Endothelial cell (in vitro differentiated cells): ENCODE measurements around the gene CTNNA2. TPM values are rescaled to one million over a fixed set of nuclear protein-coding genes. Genes with fewer than 3 reads are reported as not detected.

Experiments used
- DNase-seq: peaks from one replicate; pipeline ENCODE4 v3.0.0; 2021; ENCODE audit warnings: low spot score
- H3K27ac Mint-ChIP-seq: one replicate; pipeline ENCODE4 v1.8.0; 2021; ENCODE audit warnings: mixed read lengths, inconsistent platforms; ENCODE audit not compliant: unreplicated experiment
- H3K27me3 Mint-ChIP-seq: one replicate; pipeline ENCODE4 v1.8.0; 2021; ENCODE audit warnings: mild to moderate bottlenecking, moderate library complexity, mixed read lengths, inconsistent platforms; ENCODE audit not compliant: unreplicated experiment
- H3K36me3 Mint-ChIP-seq: one replicate; pipeline ENCODE4 v1.8.0; 2021; ENCODE audit warnings: mild to moderate bottlenecking, low read depth, mixed read lengths, inconsistent platforms; ENCODE audit not compliant: unreplicated experiment
- H3K4me1 Mint-ChIP-seq: one replicate; pipeline ENCODE4 v1.8.0; 2021; ENCODE audit warnings: mild to moderate bottlenecking, mixed read lengths, inconsistent platforms; ENCODE audit not compliant: unreplicated experiment
- H3K4me3 Mint-ChIP-seq: one replicate; pipeline ENCODE4 v1.8.0; 2021; ENCODE audit warnings: mild to moderate bottlenecking, mixed read lengths, inconsistent platforms; ENCODE audit not compliant: unreplicated experiment
- H3K9me3 Mint-ChIP-seq: one replicate; pipeline ENCODE4 v1.8.0; 2021; ENCODE audit warnings: mixed read lengths, inconsistent platforms; ENCODE audit not compliant: unreplicated experiment
- CTCF ChIP-seq: fragments of 200-600 bp; sonication (generic); IDR thresholded peaks from one replicate; pipeline ENCODE4 v1.5.0; 2021; ENCODE audit warnings: antibody characterized with exemption; ENCODE audit not compliant: unreplicated experiment
- total RNA-seq: library from RNA; stranded (reverse); fragmentation: NEBNext Ultra II Directional; extraction: Animal tissue kit (Norgen Biotek cat#: 25700); gene quantifications from one replicate; pipeline ENCODE4 v1.2.1, GENCODE V29; 2021; ENCODE audit not compliant: unreplicated experiment

Gene CTNNA2
- total RNA-seq, 1 donor from 2014 or later: 4.7 TPM

GRCh38 chr2:80365762-80366161 is 852.9 kb downstream of the CTNNA2 start:
- DNase-seq: no peak
- Mint-ChIP-seq H3K36me3 (no peaks in the 10 kb centered on the region), H3K4me3 (no peak overlapping the region), H3K27me3 (peaks cover 2% of the 10 kb centered on the region), H3K9me3 (no peaks in the 10 kb centered on the region), H3K4me1 (peaks cover 18% of the 10 kb centered on the region), H3K27ac (no peak overlapping the region)
- TF ChIP-seq CTCF: no peak

- H3K4me3 Mint-ChIP-seq: no peak overlapping the region
- no peaks in the 10 kb centered on the region for H3K36me3 Mint-ChIP-seq
- no peak overlapping the region for H3K27ac Mint-ChIP-seq
- H3K4me1 Mint-ChIP-seq: peaks cover 4% of the 10 kb centered on the region
- DNase-seq: no peak
- H3K9me3 Mint-ChIP-seq: no peaks in the 10 kb centered on the region
- TF ChIP-seq CTCF: no peak
- H3K27me3 Mint-ChIP-seq: no peaks in the 10 kb centered on the region
Measured at GRCh38 chr2:80370375-80371009, 857.6 kb downstream of the CTNNA2 start.

- DNase-seq: no peak
- Mint-ChIP-seq H3K9me3 (no peaks in the 10 kb centered on the region), H3K36me3 (no peaks in the 10 kb centered on the region), H3K27ac (no peak overlapping the region), H3K27me3 (no peaks in the 10 kb centered on the region), H3K4me3 (no peak overlapping the region), H3K4me1 (no peaks in the 10 kb centered on the region)
- no peak for TF ChIP-seq CTCF
Measured at GRCh38 chr2:80374105-80374504, 861.3 kb downstream of the CTNNA2 start.

- DNase-seq: no peak
- Mint-ChIP-seq H3K4me3 (no peak overlapping the region), H3K36me3 (no peaks in the 10 kb centered on the region), H3K4me1 (no peaks in the 10 kb centered on the region), H3K27me3 (no peaks in the 10 kb centered on the region), H3K27ac (no peak overlapping the region), H3K9me3 (no peaks in the 10 kb centered on the region)
- no peak for TF ChIP-seq CTCF
Measured at GRCh38 chr2:80377071-80377470, 864.2 kb downstream of the CTNNA2 start.

GRCh38 chr2:80380736-80381135 is 867.9 kb downstream of the CTNNA2 start:
- H3K9me3 Mint-ChIP-seq: no peaks in the 10 kb centered on the region
- TF ChIP-seq CTCF: no peak
- DNase-seq: no peak
- no peak overlapping the region for H3K27ac Mint-ChIP-seq
- H3K36me3 Mint-ChIP-seq: no peaks in the 10 kb centered on the region
- no peaks in the 10 kb centered on the region for H3K4me1 Mint-ChIP-seq
- H3K27me3 Mint-ChIP-seq: no peaks in the 10 kb centered on the region
- no peak overlapping the region for H3K4me3 Mint-ChIP-seq
